Adrenal gland (tissue), 12 donors: ENCODE results near the gene CYP3A7. TPM values are rescaled to one million over a fixed set of nuclear protein-coding genes. Genes with fewer than 3 reads are reported as not detected.
"Not testable (repeated sequence)": the region's sequence is repeated elsewhere in the genome, so short reads cannot be mapped to it uniquely, and the experiment has no call there.

Source experiments
- DNase-seq, 7 donors: peaks; one replicate each; pipeline ENCODE4 v3.0.0-alpha.2; 2019 to 2020
- H3K27ac ChIP-seq, 5 donors: fragments of 200-600 bp; sonication (generic) in 4 of 5; 1 replicate in 3 of 5; 2 replicates in 2 of 5; pipeline versions ENCODE4 v1.5.1 to v1.8.0; 2016 to 2020; ENCODE audit warnings: mild to moderate bottlenecking in 1 of 5
- H3K27me3 ChIP-seq: fragments of 200-600 bp; 2 replicates; pipeline ENCODE4 v1.8.0; 2021
- H3K36me3 ChIP-seq, 2 donors: fragments of 200-600 bp; replicated peaks in 1 of 2; 1 replicate in 1 of 2; 2 replicates in 1 of 2; pipeline versions ENCODE4 v1.5.1 to v1.8.0; 2018 to 2022
- H3K4me1 ChIP-seq, 2 donors: fragments of 200-600 bp; replicated peaks in 1 of 2; 1 replicate in 1 of 2; 2 replicates in 1 of 2; pipeline versions ENCODE4 v1.5.1 to v1.8.0; 2018 to 2021
- H3K4me3 ChIP-seq, 4 donors: fragments of 200-600 bp; sonication (generic) in 3 of 4; one replicate each; pipeline ENCODE4 v1.5.1; 2016 to 2018
- H3K9me3 ChIP-seq, 3 donors: fragments of 200-600 bp; sonication (generic) in 1 of 3; replicated peaks in 1 of 3; 1 replicate in 2 of 3; 2 replicates in 1 of 3; pipeline versions ENCODE4 v1.5.1 to v1.8.0; 2016 to 2021
- CTCF ChIP-seq, 6 experiments: fragments of 450-650 bp in 4 of 6; fragments of 200-600 bp in 2 of 6; sonication (generic) in 1 of 6; IDR thresholded peaks; 1 replicate in 5 of 6; 2 replicates in 1 of 6; pipeline versions ENCODE4 v1.5.1 to v1.8.0; 2016 to 2021; ENCODE audit warnings: antibody characterized with exemption in 6 of 6, mild to moderate bottlenecking in 2 of 6, moderate library complexity in 1 of 6
- POLR2A ChIP-seq, 2 donors: fragments of 450-650 bp; IDR thresholded peaks; one replicate each; pipeline ENCODE4 v1.6.1; 2017; ENCODE audit warnings: antibody characterized with exemption in 2 of 2, mild to moderate bottlenecking in 2 of 2, moderate library complexity in 1 of 2
- WGBS, 4 donors: extraction: QIAGEN DNeasy Blood & Tissue Kit in 2 of 4; methylation state at CpG; one replicate each; pipeline versions ENCODE4 v1.1.5 to v1.1.7; 2013 to 2017; 5-methylcytosine and 5-hydroxymethylcytosine counted together
- intact Hi-C, 2 donors: fragments of 100-400 bp; cut with DNase I; formaldehyde crosslinking; loops; one replicate each; pipeline versions ENCODE4 v1.14.1 to v1.15.0; 2022 to 2023
- polyA plus RNA-seq, 3 donors: library from polyadenylated mRNA; stranded (reverse); fragments of 200-250 nt in 2 of 3; fragments of 350-450 nt in 1 of 3; fragmentation: Illumina TruSeq in 1 of 3; extraction: RNeasy Lipid Tissue Mini Kit (QIAGEN cat#74804) in 1 of 3; gene quantifications; one replicate each; pipeline ENCODE4 v1.2.3, GENCODE V29; 2013 to 2014
- total RNA-seq, 9 donors: library from RNA; depleted of rRNA in 4 of 9; stranded (reverse); fragments of >200 nt in 4 of 9; fragments of 120-200 nt in 1 of 9; fragmentation: NEBNext Ultra II Directional in 1 of 9; extraction: Animal tissue kit (Norgen Biotek cat#: 25700) in 1 of 9; gene quantifications; one replicate each; pipeline versions ENCODE4 v1.1.0 to v1.2.4, GENCODE V29; 2013 to 2023
- donor health status: healthy with polysubstance abuse.
- donor health status: Bipolar disorder and iron deficiency.
- donor health status: DM: yes; HTN: yes; CAD: no.
- donor health status: DM: no; HTN: no; CAD: no.
- donor health status: DM: no; HTN: no; CAD: no.
- donor health status: DM: yes; HTN: yes; CAD: no.

Gene CYP3A7
- total and polyA plus RNA-seq, 12 donors = 0.09 to 3.0 (median 0.65) TPM; not detected in 3

DNA sequence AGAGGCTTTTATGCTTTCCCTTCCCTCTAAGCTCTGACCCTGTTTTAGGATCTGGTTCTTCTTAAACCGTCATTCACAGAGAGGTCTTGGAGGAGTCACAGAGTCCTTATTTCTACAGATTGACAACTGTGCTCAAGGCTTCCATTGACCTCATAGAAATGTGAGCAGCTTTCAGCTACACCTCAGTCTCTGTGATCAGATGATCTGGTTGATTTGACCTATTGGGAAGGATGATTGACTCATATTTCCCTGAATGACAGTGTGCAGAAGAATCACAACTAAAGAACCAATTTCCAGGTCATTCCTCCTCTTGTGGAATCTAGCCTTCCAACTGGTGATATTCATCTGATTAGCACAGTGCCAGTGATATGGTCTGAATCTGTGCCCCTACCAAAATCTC is 45.6 kb upstream of the CYP3A7 start:
- WGBS, 4 donors = 85 to 94% (median 93%) methylated on average over 1 of the region's 1 CpG
- H3K27ac ChIP-seq = no peak overlapping the region
- H3K9me3 ChIP-seq = no peaks in the 10 kb centered on the region
- TF ChIP-seq CTCF (IDR thresholded peaks at IDR 0.05) = no peak
- TF ChIP-seq POLR2A (IDR thresholded peaks at IDR 0.05) = no peak
- no peak for DNase-seq
- no peak overlapping the region for H3K4me3 ChIP-seq
- H3K36me3 ChIP-seq = no peaks in the 10 kb centered on the region
- no peaks in the 10 kb centered on the region for H3K4me1 ChIP-seq
- intact Hi-C loops = no loop called here
- H3K27me3 ChIP-seq = no peaks in the 10 kb centered on the region

DNA sequence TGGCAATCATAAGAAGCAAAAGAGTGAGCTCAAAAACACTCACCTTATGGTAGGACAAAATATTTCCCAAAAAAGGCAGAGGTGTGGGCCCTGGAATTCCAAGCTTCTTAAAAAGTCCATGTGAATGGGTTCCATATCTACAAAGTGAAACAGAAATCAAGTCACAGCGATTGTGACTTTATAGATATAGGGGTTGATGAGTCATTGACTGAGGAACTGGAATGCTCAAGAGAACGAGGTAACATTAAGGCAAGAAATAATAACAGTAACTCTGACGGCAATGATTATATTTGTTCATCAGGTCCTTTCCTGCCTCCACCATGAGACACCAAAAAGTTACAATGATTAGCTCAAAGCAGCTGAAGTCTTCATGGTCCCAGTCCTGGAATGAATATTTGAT is 45.0 kb upstream of the CYP3A7 start:
- Histone ChIP-seq H3K27ac (no peak overlapping the region), H3K27me3 (no peaks in the 10 kb centered on the region), H3K9me3 (no peaks in the 10 kb centered on the region), H3K36me3 (no peaks in the 10 kb centered on the region), H3K4me1 (no peaks in the 10 kb centered on the region), H3K4me3 (no peak overlapping the region)
- 86 to 91% (median 89%) methylated on average over 3 of the region's 3 CpGs for WGBS, 4 donors
- DNase-seq = no peak
- TF ChIP-seq POLR2A (IDR thresholded peaks at IDR 0.05) = no peak
- no peak for TF ChIP-seq CTCF (IDR thresholded peaks at IDR 0.05)
- intact Hi-C loops = no loop called here

DNA sequence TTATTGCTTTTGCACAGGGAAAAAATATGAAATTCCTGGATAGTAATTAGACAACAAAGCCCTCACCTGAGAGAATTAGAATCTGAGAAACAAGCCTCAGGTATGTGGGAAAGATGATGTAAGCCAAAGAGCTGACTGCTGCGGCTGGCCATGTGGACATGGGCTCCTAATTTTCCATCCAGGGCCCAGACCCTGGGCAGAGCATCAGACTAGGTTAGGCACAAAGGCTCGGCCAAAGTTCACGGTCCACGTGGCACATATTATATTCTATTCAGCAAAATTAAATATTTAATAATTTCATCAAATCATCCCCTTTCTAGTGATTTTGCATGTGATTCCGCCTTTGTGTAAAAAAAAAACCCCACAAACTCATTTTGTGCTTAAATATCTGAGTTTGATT is 43.9 kb upstream of the CYP3A7 start:
- H3K4me3 ChIP-seq = no peak overlapping the region
- intact Hi-C loops = no loop called here

DNA sequence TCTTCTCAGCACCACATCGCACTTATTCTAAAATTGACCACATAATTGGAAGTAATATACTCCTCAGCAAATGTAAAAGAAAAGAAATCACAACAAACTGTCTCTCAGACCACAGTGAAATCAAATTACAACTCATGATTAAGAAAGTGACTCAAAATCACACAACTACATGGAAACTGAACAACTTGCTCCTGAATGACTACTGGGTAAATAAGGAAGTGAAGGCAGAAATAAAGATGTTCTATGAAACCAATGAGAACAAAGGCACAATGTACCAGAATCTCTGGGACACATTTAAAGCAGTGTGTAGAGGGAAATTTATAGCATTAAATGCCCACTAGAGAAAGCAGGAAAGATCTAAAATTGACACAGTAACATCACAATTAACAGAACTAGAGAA is 38.4 kb upstream of the CYP3A7 start:
- not testable (repeated sequence) for H3K9me3 ChIP-seq

More for the DNA sequence above, 43.9 kb upstream of the CYP3A7 start:
- 83 to 92% (median 89%) methylated on average over 5 of the region's 5 CpGs for WGBS, 4 donors
- no peaks in the 10 kb centered on the region for H3K9me3 ChIP-seq
- TF ChIP-seq POLR2A (IDR thresholded peaks at IDR 0.05) (no peak), CTCF (IDR thresholded peaks at IDR 0.05) (no peak)
- no peaks in the 10 kb centered on the region for H3K4me1 ChIP-seq
- H3K36me3 ChIP-seq = no peaks in the 10 kb centered on the region
- H3K27me3 ChIP-seq = no peaks in the 10 kb centered on the region
- no peak overlapping the region for H3K27ac ChIP-seq
- no peak for DNase-seq

GRCh38 chr7:99772565-99772964 is 37.6 kb upstream of the CYP3A7 start:
- intact Hi-C loops = no loop called here
- TF ChIP-seq POLR2A (IDR thresholded peaks at IDR 0.05) = no peak
- TF ChIP-seq CTCF (IDR thresholded peaks at IDR 0.05) = no peak
- no peaks in the 10 kb centered on the region for H3K36me3 ChIP-seq
- H3K27me3 ChIP-seq = no peaks in the 10 kb centered on the region
- H3K4me1 ChIP-seq = no peaks in the 10 kb centered on the region
- no peak overlapping the region for H3K27ac ChIP-seq
- no peak overlapping the region for H3K4me3 ChIP-seq
- H3K9me3 ChIP-seq = no peaks in the 10 kb centered on the region
- 77 to 89% (median 84%) methylated on average over 1 of the region's 1 CpG for WGBS, 4 donors
- DNase-seq = no peak

More for the DNA sequence above, 38.4 kb upstream of the CYP3A7 start:
- WGBS, 4 donors = 79 to 92% (median 85%) methylated on average over 1 of the region's 1 CpG
- H3K36me3 ChIP-seq, H3K4me3 ChIP-seq, H3K4me1 ChIP-seq, H3K27me3 ChIP-seq, DNase-seq, intact Hi-C loops, H3K27ac ChIP-seq: not testable (repeated sequence)

- H3K9me3 ChIP-seq, H3K27me3 ChIP-seq, H3K4me1 ChIP-seq, H3K4me3 ChIP-seq, intact Hi-C loops, DNase-seq, H3K27ac ChIP-seq, H3K36me3 ChIP-seq: not testable (repeated sequence)
- 91 to 100% (median 92%) methylated on average over 3 of the region's 3 CpGs for WGBS, 4 donors
Observed at GRCh38 chr7:99769494-99769893, 34.5 kb upstream of the CYP3A7 start.
